MM.1S (cell line): ENCODE measurements around the gene CAV3.

Experiments used
- DNase-seq: peaks from one replicate; pipeline ENCODE4 v3.0.0-alpha.2; 2015
- H2AFZ ChIP-seq: fragments of 300-600 bp; sonication (generic); 2 replicates; pipeline ENCODE4 v1.6.0; 2016; ENCODE audit warnings: antibody characterized with exemption, low read length
- H3F3A ChIP-seq: fragments of 300-600 bp; sonication (generic); 2 replicates; pipeline ENCODE4 v1.6.1; 2016; ENCODE audit warnings: mild to moderate bottlenecking, antibody characterized with exemption, low read length, moderate library complexity, mixed read lengths; ENCODE audit not compliant: insufficient read depth
- H3K27ac ChIP-seq: fragments of 300-600 bp; sonication (generic); 2 replicates; pipeline ENCODE4 v1.5.1; 2016; ENCODE audit warnings: mild to moderate bottlenecking, low read length
- H3K27me3 ChIP-seq: fragments of 300-600 bp; sonication (generic); replicated peaks from 2 replicates; pipeline ENCODE4 v1.6.0; 2016; ENCODE audit warnings: low read length; ENCODE audit not compliant: insufficient read depth
- H3K36me3 ChIP-seq: fragments of 300-600 bp; sonication (generic); replicated peaks from 2 replicates; pipeline ENCODE4 v1.6.1; 2016; ENCODE audit warnings: mild to moderate bottlenecking, low read length, mixed read lengths; ENCODE audit not compliant: insufficient read depth
- H3K4me1 ChIP-seq: fragments of 300-600 bp; sonication (generic); 2 replicates; pipeline ENCODE4 v1.6.1; 2016; ENCODE audit warnings: low read length, mixed read lengths
- H3K4me2 ChIP-seq: fragments of 300-600 bp; sonication (generic); 2 replicates; pipeline ENCODE4 v1.6.0; 2016; ENCODE audit warnings: low read depth, low read length
- H3K4me3 ChIP-seq: fragments of 300-600 bp; sonication (generic); 2 replicates; pipeline ENCODE4 v1.5.1; 2016; ENCODE audit warnings: low read length, mixed read lengths
- H3K79me2 ChIP-seq: fragments of 300-600 bp; sonication (generic); 2 replicates; pipeline ENCODE4 v1.6.1; 2016; ENCODE audit warnings: mixed run types, low read length, mixed read lengths
- H3K9ac ChIP-seq: fragments of 300-600 bp; sonication (generic); 2 replicates; pipeline ENCODE4 v1.6.1; 2016; ENCODE audit warnings: low read length, mixed read lengths
- H3K9me2 ChIP-seq: fragments of 300-600 bp; sonication (generic); replicated peaks from 2 replicates; pipeline ENCODE4 v1.6.1; 2016; ENCODE audit warnings: mild to moderate bottlenecking, low read length, mixed read lengths; ENCODE audit not compliant: insufficient read depth
- H3K9me3 ChIP-seq: fragments of 300-600 bp; sonication (generic); replicated peaks from 2 replicates; pipeline ENCODE4 v1.6.1; 2016; ENCODE audit warnings: mild to moderate bottlenecking, low read length, mixed read lengths; ENCODE audit not compliant: insufficient read depth
- H4K20me1 ChIP-seq: fragments of 300-600 bp; sonication (generic); 2 replicates; pipeline ENCODE4 v1.6.1; 2016; ENCODE audit warnings: mild to moderate bottlenecking, low read length, moderate library complexity, mixed read lengths; ENCODE audit not compliant: insufficient read depth
- CTCF ChIP-seq: fragments of 300-600 bp; sonication (generic); IDR thresholded peaks from 2 replicates; pipeline ENCODE4 v1.5.1; 2016; ENCODE audit warnings: antibody characterized with exemption, low read length, mixed read lengths
- EZH2 ChIP-seq: fragments of 300-600 bp; sonication (generic); optimal IDR thresholded peaks from 2 replicates; pipeline ENCODE3; 2017; ENCODE audit warnings: low read depth, mild to moderate bottlenecking, antibody characterized with exemption, low read length, mixed read lengths
- EZH2phosphoT487 ChIP-seq: fragments of 300-600 bp; sonication (generic); IDR thresholded peaks from 2 replicates; pipeline ENCODE4 v1.6.1; 2018; ENCODE audit warnings: antibody characterized with exemption, low read length

Gene CAV3

DNA sequence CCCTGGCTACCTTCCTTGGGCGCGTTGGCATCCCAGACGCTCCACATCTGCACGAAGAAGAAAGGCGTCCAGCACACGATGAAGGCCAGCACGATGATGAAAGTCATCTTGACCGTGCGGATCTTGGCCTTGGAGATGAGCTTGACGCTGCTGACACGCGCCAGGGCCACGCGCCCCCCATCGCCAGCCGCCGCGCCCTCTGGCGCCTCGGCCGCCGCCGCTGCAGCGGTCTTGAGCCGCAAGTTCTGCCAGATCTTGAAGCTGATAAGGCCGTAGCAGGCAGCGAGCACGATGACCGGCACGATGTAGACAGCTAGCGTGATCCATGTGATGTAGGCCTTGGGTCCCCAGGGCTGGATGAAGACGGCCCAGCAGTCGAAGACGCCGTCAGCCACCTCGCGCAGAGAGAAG, 33.7 kb downstream of the CAV3 start:
- Histone ChIP-seq H3K27ac (no peak overlapping the region), H4K20me1 (no peaks in the 10 kb centered on the region), H3K4me3 (no peak overlapping the region)

GRCh38 chr3:8767667-8768363, 34.2 kb downstream of the CAV3 start:
- Histone ChIP-seq H3K79me2 (no peaks in the 10 kb centered on the region), H3K4me2 (peak overlapping the region; percentile 90; the same call in 1 of the 2 replicates), H3K9me2 (no peaks in the 10 kb centered on the region), H2AFZ (no peak overlapping the region), H4K20me1 (no peaks in the 10 kb centered on the region), H3K27me3 (no peaks in the 10 kb centered on the region), H3K36me3 (no peaks in the 10 kb centered on the region), H3K9ac (no peak overlapping the region), H3K4me3 (no peak overlapping the region; the same call in 1 of the 2 replicates), H3K9me3 (no peaks in the 10 kb centered on the region), H3K27ac (no peak overlapping the region), H3F3A (no peaks in the 10 kb centered on the region), H3K4me1 (no peaks in the 10 kb centered on the region)
- TF ChIP-seq EZH2 = no peak
- no peak for TF ChIP-seq EZH2phosphoT487
- TF ChIP-seq CTCF = peak; percentile 9; the same call in 1 of the 2 replicates
- DNase-seq = no peak

More for the DNA sequence above, 33.7 kb downstream of the CAV3 start:
- Histone ChIP-seq H3K4me1 (no peaks in the 10 kb centered on the region), H2AFZ (no peak overlapping the region), H3K9ac (no peak overlapping the region), H3K9me2 (no peaks in the 10 kb centered on the region), H3K27me3 (no peaks in the 10 kb centered on the region), H3K36me3 (no peaks in the 10 kb centered on the region), H3F3A (no peaks in the 10 kb centered on the region), H3K79me2 (no peaks in the 10 kb centered on the region), H3K4me2 (no peak overlapping the region), H3K9me3 (no peaks in the 10 kb centered on the region)
- no peak for DNase-seq
- TF ChIP-seq EZH2phosphoT487 (no peak), EZH2 (no peak), CTCF (no peak)

GRCh38 chr3:8768364-8769087, 34.9 kb downstream of the CAV3 start:
- H2AFZ ChIP-seq = peak overlapping the region; percentile 45; the same call in 1 of the 2 replicates
- H3K4me2 ChIP-seq = peak overlapping the region; percentile 90
- no peaks in the 10 kb centered on the region for H3K27me3 ChIP-seq
- H3K79me2 ChIP-seq = no peaks in the 10 kb centered on the region
- no peaks in the 10 kb centered on the region for H3K9me3 ChIP-seq
- TF ChIP-seq EZH2phosphoT487 (no peak), CTCF (no peak), EZH2 (no peak)
- H3K36me3 ChIP-seq = no peaks in the 10 kb centered on the region
- H3K4me3 ChIP-seq = peak overlapping the region; percentile 59
- H3K4me1 ChIP-seq = no peaks in the 10 kb centered on the region
- no peaks in the 10 kb centered on the region for H3K9me2 ChIP-seq
- H4K20me1 ChIP-seq = no peaks in the 10 kb centered on the region
- H3K27ac ChIP-seq = no peak overlapping the region
- no peaks in the 10 kb centered on the region for H3F3A ChIP-seq
- H3K9ac ChIP-seq = no peak overlapping the region; the same call in 1 of the 2 replicates
- no peak for DNase-seq
